Keratinocyte (primary cell): ENCODE results near the gene NUP98. TPM values are rescaled to one million over a fixed set of nuclear protein-coding genes. Genes with fewer than 3 reads are reported as not detected.

Source experiments
- DNase-seq: peaks from one replicate; pipeline ENCODE4 v3.0.0-alpha.2; 2011; ENCODE audit warnings: low read depth, missing footprints, low spot score
- FAIRE-seq: peaks from 2 replicates; lab custom pipeline; 2011; peaks lifted over from hg19 to GRCh38; lab: Jason Lieb, UNC
- H2AFZ ChIP-seq: 2 replicates; pipeline ENCODE4 v1.6.0; 2012; ENCODE audit warnings: low read length, control low read depth, inconsistent platforms; ENCODE audit not compliant: control insufficient read depth
- H3K27ac ChIP-seq: 2 replicates; pipeline ENCODE4 v1.5.1; 2011; ENCODE audit warnings: low read length; ENCODE audit not compliant: control insufficient read depth, insufficient read depth
- H3K27me3 ChIP-seq: 3 replicates; pipeline ENCODE4 v1.6.0; 2011; ENCODE audit warnings: low read length; ENCODE audit not compliant: control insufficient read depth, insufficient read depth; ENCODE audit errors: extremely low read depth
- H3K36me3 ChIP-seq, 2 experiments: 2 replicates in 1 of 2; 3 replicates in 1 of 2; pipeline ENCODE4 v1.5.1; 2011; ENCODE audit warnings: low read length in 2 of 2, mild to moderate bottlenecking in 1 of 2; ENCODE audit not compliant: control insufficient read depth in 2 of 2, insufficient read depth in 2 of 2; ENCODE audit errors: extremely low read depth in 1 of 2
- H3K4me1 ChIP-seq: 3 replicates; pipeline ENCODE4 v1.5.1; 2011; ENCODE audit warnings: low read length; ENCODE audit not compliant: control insufficient read depth, insufficient read depth; ENCODE audit errors: extremely low read depth
- H3K4me2 ChIP-seq: 3 replicates; pipeline ENCODE4 v1.6.0; 2011; ENCODE audit warnings: low read depth, low read length; ENCODE audit not compliant: control insufficient read depth, insufficient read depth; ENCODE audit errors: extremely low read depth
- H3K4me3 ChIP-seq, 3 experiments: fragments of 200-600 bp in 1 of 3; sonication (generic) in 1 of 3; 2 replicates in 2 of 3; 3 replicates in 1 of 3; pipeline ENCODE4 v1.5.1; 2011 to 2016; ENCODE audit warnings: low read length in 3 of 3, mild to moderate bottlenecking in 3 of 3, control low read depth in 2 of 3, inconsistent platforms in 1 of 3, low read depth in 1 of 3, mixed read lengths in 1 of 3, mixed run types in 1 of 3, moderate library complexity in 1 of 3; ENCODE audit not compliant: control insufficient read depth in 2 of 3, insufficient read depth in 2 of 3; ENCODE audit errors: extremely low read depth in 1 of 3
- H3K79me2 ChIP-seq: 2 replicates; pipeline ENCODE4 v1.6.0; 2012; ENCODE audit warnings: low read length; ENCODE audit not compliant: control insufficient read depth, insufficient read depth
- H3K9ac ChIP-seq: 3 replicates; pipeline ENCODE4 v1.6.0; 2011; ENCODE audit warnings: low read length; ENCODE audit not compliant: control insufficient read depth, insufficient read depth; ENCODE audit errors: extremely low read depth
- H3K9me1 ChIP-seq: 3 replicates; pipeline ENCODE4 v1.6.0; 2011; ENCODE audit warnings: low read length; ENCODE audit not compliant: control insufficient read depth, insufficient read depth; ENCODE audit errors: extremely low read depth
- H3K9me3 ChIP-seq: 2 replicates; pipeline ENCODE4 v1.5.1; 2012; ENCODE audit warnings: low read depth, low read length; ENCODE audit not compliant: control insufficient read depth
- H4K20me1 ChIP-seq: 3 replicates; pipeline ENCODE4 v1.6.0; 2011; ENCODE audit warnings: low read length; ENCODE audit not compliant: control insufficient read depth, insufficient read depth; ENCODE audit errors: extremely low read depth
- CTCF ChIP-seq, 3 experiments: IDR thresholded peaks in 1 of 3; conservative IDR thresholded peaks in 1 of 3; optimal IDR thresholded peaks in 1 of 3; 2 replicates in 2 of 3; 3 replicates in 1 of 3; pipeline versions ENCODE3 to v1.5.1; 2011; ENCODE audit warnings: low read length in 3 of 3, mild to moderate bottlenecking in 3 of 3, moderate library complexity in 2 of 3, control low read depth in 1 of 3, inconsistent platforms in 1 of 3; ENCODE audit not compliant: insufficient read depth in 2 of 3; ENCODE audit errors: extremely low read depth in 1 of 3
- EZH2 ChIP-seq: IDR thresholded peaks from one replicate; pipeline ENCODE4 v1.6.1; 2012; ENCODE audit warnings: inconsistent platforms, mild to moderate bottlenecking, low read length, moderate library complexity
- dilution Hi-C: fragments of 300-500 bp; cut with MboI; formaldehyde crosslinking; loops from one replicate; pipeline ENCODE4 v1.7.0; 2020; ENCODE audit warnings: low sequenced_read_pairs; ENCODE audit not compliant: extremely low pct_ligation_motif_present
- polyA plus RNA-seq, 5 experiments: library from polyadenylated mRNA; depleted of rRNA in 3 of 5; stranded (reverse) in 3 of 5; stranded (forward) in 1 of 5; unstranded in 1 of 5; fragments of >200 nt; gene quantifications; 1 replicate in 1 of 5; 2 replicates in 3 of 5; 3 replicates in 1 of 5; pipeline versions ENCODE4 v1.2.1 to v1.2.3, GENCODE V29; 2011 to 2012; ENCODE audit warnings: missing spikeins in 2 of 5, low read depth in 1 of 5, low replicate concordance in 1 of 5

The NUP98 gene
- polyA plus RNA-seq, 1 donor (not counting 4 experiments of a cell fraction or from before 2014, with no cell fraction given), result 66.9 TPM

GRCh38 chr11:3723014-3723708 lies 74.2 kb downstream of the NUP98 start:
- H3K79me2 ChIP-seq, result no peaks in the 10 kb centered on the region
- peaks cover 22 to 42% of the 10 kb centered on the region in 2 experiments for H3K36me3 ChIP-seq
- H3K27ac ChIP-seq, result no peak overlapping the region
- TF ChIP-seq EZH2, result no peak
- TF ChIP-seq CTCF (optimal IDR thresholded peaks at IDR 0.05 in 1 of 3, IDR thresholded peaks at IDR 0.05 in 1 of 3, conservative IDR thresholded peaks at IDR 0.05 in 1 of 3; ENCODE audit: extremely low read depth in 1 of 3, insufficient read depth in 2 of 3, low read length in 3 of 3), result no peak
- no peaks in the 10 kb centered on the region for H3K27me3 ChIP-seq
- no peaks in the 10 kb centered on the region for H3K9me1 ChIP-seq
- no peaks in the 10 kb centered on the region for H4K20me1 ChIP-seq
- no peak overlapping the region for H3K9ac ChIP-seq
- no peak overlapping the region for H2AFZ ChIP-seq
- FAIRE-seq, result no peak
- no peak overlapping the region for H3K4me2 ChIP-seq
- H3K4me3 ChIP-seq, result no peak overlapping the region
- DNase-seq, result no peak
- H3K9me3 ChIP-seq, result no peaks in the 10 kb centered on the region
- H3K4me1 ChIP-seq, result no peaks in the 10 kb centered on the region
- dilution Hi-C loops, result no loop called here

- Histone ChIP-seq H3K4me1 (no peaks in the 10 kb centered on the region), H3K36me3 (peaks cover 18 to 44% of the 10 kb centered on the region in 2 experiments), H3K79me2 (no peaks in the 10 kb centered on the region), H3K9me1 (no peaks in the 10 kb centered on the region), H4K20me1 (no peaks in the 10 kb centered on the region), H3K9me3 (no peaks in the 10 kb centered on the region), H3K27ac (no peak overlapping the region), H3K4me3 (no peak overlapping the region), H3K9ac (no peak overlapping the region), H2AFZ (no peak overlapping the region), H3K4me2 (no peak overlapping the region), H3K27me3 (no peaks in the 10 kb centered on the region)
- DNase-seq (no peak), FAIRE-seq (no peak)
- dilution Hi-C loops, result no loop called here
- TF ChIP-seq EZH2 (no peak), CTCF (optimal IDR thresholded peaks at IDR 0.05 in 1 of 3, IDR thresholded peaks at IDR 0.05 in 1 of 3, conservative IDR thresholded peaks at IDR 0.05 in 1 of 3; ENCODE audit: extremely low read depth in 1 of 3, insufficient read depth in 2 of 3, low read length in 3 of 3) (no peak)
Observed at GRCh38 chr11:3722100-3722499, 75.3 kb downstream of the NUP98 start.
